Gastrocnemius medialis (tissue), 4 donors: ENCODE measurements around the gene FAM210A.

Source experiments
- POLR2A ChIP-seq, 2 donors: fragments of 450-650 bp; IDR thresholded peaks; one replicate each; pipeline ENCODE4 v1.6.1; 2017; ENCODE audit warnings: antibody characterized with exemption in 2 of 2, mild to moderate bottlenecking in 2 of 2, moderate library complexity in 2 of 2
- TF ChIP-seq, protein P1 (sequence below), 5 experiments: fragments of 450-650 bp in 3 of 5; fragments of 200-600 bp in 2 of 5; sonication (generic) in 2 of 5; IDR thresholded peaks in 4 of 5; conservative IDR thresholded peaks in 1 of 5; 1 replicate in 4 of 5; 2 replicates in 1 of 5; pipeline ENCODE4 v1.5.1; 2016 to 2019; ENCODE audit warnings: antibody characterized with exemption in 5 of 5, mild to moderate bottlenecking in 3 of 5, moderate library complexity in 3 of 5

DNA sequence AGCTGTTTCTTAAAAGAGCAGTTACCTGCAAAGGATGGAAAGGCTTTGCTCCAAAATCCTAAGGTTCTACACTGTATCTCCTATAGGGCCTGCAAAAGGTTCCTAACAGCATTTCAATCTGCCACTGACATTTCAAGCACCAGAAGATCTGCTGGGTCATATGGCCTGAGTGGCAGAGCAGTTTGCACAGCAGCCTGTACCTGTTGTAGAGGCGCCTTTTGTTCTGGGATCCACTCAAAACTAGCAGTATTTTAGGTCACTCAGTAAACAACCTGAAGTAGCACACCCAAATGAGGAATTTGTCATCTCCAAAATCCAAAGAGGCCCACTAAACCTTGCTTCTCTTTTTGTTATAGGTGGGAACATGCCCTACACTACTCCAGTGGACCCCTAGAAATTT, 6.2 kb downstream of the FAM210A start:
- TF ChIP-seq, protein P1, sequence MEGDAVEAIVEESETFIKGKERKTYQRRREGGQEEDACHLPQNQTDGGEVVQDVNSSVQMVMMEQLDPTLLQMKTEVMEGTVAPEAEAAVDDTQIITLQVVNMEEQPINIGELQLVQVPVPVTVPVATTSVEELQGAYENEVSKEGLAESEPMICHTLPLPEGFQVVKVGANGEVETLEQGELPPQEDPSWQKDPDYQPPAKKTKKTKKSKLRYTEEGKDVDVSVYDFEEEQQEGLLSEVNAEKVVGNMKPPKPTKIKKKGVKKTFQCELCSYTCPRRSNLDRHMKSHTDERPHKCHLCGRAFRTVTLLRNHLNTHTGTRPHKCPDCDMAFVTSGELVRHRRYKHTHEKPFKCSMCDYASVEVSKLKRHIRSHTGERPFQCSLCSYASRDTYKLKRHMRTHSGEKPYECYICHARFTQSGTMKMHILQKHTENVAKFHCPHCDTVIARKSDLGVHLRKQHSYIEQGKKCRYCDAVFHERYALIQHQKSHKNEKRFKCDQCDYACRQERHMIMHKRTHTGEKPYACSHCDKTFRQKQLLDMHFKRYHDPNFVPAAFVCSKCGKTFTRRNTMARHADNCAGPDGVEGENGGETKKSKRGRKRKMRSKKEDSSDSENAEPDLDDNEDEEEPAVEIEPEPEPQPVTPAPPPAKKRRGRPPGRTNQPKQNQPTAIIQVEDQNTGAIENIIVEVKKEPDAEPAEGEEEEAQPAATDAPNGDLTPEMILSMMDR (IDR thresholded peaks at IDR 0.05 in 4 of 5, conservative IDR thresholded peaks at IDR 0.05 in 1 of 5), result no peak
- TF ChIP-seq POLR2A (IDR thresholded peaks at IDR 0.05), result no peak
